GM18511 (cell line): ENCODE measurements around the gene GAS2L3.
"Not testable (repeated sequence)": the region's sequence is repeated elsewhere in the genome, so short reads cannot be mapped to it uniquely, and the experiment has no call there.

Source experiments
- ATAC-seq: cut with Tn5 transposase; IDR thresholded peaks from one replicate; pipeline ENCODE4 v1.9.1; 2021; ENCODE audit warnings: mild to moderate bottlenecking, moderate library complexity; ENCODE audit not compliant: unreplicated experiment

The GAS2L3 gene

DNA sequence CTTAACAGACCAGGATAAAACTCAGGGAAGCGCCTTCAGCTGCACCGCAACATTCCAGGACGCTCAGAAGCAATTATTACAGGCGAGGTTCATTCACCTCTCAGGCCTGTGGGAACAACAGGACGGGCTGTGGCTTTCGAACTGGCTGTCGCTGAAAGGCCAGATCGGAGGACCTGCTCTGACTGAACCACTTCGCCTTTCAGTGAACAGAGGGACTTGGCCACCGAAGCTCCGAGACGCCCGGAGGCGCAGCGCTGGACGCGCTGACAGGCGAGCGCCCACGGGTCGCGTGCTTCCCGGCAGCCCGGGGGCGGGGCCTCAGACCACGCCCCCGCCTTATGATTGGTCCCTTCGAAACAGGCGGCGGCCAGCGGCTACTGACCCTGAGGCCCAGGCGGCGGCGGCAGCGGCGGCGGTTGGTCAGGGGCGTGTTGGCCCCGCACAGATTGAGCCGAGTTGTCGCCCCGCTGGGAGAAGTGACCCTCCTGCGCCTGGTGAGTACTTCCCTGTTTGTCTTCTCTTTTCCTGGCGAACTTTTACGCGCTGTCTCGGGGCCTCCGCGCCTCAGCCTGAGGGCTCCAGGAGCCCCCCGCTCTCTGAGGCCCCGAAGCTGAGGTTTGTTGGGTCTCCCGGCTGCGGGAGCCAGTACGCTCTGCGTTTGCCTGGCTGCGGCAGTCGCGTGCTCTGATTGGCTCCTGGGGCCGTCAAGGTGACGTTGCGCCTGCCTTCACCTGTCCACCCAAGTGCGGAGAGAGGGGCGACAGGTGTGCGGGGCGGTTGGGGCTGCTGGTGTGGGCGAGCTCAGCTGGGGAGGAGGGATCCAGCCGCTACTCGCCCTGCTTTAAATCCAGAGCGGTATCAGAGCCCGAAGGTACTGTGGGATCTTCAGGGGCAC is at the start of gene GAS2L3:
TSS of gene GAS2L3 (plus strand) at position 393 of the 895 bp plus-strand sequence. CDS start 21,221 bp downstream, outside the sequence.
- peak; percentile 96 for ATAC-seq

GRCh38 chr12:100528034-100528433 is 45.5 kb upstream of the GAS2L3 start:
- ATAC-seq = no peak

DNA sequence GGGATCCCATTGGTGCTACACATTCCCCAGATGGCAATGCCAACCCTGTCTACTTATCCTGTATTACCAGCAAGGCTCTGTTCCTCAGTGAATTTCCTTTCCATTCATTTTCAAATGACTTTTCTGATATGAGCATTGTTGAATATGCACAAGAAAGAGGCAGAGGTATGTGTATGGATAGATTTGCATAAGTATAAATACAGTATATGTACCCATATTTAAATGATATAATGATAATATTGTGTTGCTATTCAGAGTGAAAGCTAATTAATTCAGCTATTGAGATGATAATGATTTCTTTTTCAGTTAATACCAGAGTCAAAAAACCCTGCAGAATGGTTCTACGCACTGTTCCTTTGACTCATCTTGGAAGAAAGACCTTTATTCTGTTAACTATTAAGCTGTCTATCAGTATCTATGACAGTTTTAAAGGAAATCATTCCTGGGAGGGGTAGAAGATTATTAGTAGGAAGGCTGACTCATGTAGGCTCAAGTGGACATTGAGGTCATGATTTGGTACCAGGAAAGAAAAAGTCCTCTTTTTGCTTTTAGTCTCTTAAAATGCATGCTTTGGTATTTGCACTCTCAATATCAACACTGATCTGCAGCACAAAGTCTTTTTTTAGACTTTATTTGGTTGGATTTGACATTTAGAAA is 44.9 kb upstream of the GAS2L3 start:
- ATAC-seq = no peak

DNA sequence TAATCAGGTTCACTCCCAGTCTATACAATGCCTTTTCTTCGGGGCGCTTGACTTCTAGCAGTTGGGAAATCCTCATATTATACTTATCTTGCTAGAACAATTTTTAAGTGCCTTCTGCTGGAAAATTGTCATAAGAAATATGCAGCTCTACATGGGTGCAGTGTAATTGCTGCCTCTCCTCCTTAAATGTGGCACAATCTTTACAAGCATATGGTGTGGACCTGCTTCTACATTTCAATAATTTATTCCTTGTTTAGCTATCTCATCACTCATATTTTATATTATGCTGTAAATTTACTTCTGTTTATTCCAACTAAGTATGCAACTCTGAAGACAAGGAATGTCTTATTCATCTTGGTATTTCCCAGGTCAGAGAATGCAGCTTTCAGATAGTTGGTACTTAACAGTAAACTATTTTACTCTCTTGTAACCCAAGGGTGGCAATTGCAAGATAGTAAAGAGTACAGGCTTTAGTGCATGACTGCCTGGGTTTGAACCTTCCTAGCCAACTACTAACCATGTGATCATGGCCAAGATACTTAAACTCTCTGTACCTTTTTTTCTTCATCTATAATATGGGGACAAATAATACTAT is 43.6 kb upstream of the GAS2L3 start:
- ATAC-seq = no peak

DNA sequence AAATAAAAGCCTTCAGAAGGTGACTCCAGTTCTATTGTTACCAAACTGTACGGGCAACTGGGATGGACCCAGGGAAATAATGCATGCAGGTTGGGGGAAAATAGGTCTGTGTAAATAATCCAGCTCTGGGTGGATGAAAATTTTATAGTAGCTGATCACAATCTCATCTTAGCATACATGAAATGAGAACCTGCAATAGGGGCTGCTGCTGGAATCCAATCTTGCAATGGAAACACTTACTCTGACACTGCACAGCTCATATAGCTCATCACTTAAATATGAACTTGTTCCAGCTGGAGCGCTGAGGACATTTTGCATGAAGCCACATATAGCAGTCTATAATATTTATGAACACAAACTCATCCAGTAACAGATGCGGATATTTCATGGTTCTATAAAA is 40.1 kb upstream of the GAS2L3 start:
- ATAC-seq = no peak

GRCh38 chr12:100534625-100535227 is 38.8 kb upstream of the GAS2L3 start:
- no peak for ATAC-seq

DNA sequence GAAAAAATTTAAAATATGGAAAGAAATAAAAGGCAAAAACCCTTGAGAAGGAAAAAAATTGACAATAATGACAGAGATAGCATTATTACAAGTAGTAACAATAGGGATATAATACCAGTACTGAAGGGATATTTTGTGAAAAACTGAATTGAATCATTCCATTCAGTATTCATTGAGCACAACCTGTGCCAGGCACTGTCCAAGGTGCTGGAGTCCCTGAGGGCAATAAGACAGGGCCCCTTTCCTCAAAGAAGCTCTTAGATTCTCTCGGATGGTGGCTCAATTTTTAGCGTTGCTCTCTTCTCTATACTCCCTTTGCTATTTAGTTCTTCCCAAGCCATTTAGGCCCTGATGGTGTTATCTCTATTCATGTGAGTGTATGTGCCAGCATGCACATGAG is 34.3 kb upstream of the GAS2L3 start:
- no peak for ATAC-seq

DNA sequence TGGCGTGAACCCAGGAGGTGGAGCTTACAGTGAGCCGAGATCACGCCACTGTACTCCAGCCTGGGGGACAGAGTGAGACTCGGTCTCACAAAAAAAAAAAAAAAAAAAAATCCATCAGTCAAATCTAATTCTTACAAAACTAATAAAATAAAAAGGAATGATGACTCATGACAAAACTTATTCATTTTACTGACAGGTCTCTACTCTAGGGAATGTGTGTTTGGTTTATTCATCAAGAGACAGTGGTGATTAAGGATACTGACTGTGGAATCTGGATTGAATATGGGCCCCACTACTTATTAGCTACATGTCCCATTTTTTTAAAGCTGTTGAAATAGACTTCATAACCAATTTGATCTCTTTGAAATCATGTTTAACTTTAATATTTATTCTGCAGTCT is 29.3 kb upstream of the GAS2L3 start:
- no peak for ATAC-seq

- ATAC-seq = no peak
These were observed 28.4 kb upstream of the GAS2L3 start for GRCh38 chr12:100545092-100545491.

- ATAC-seq = no peak
These were observed 19.5 kb upstream of the GAS2L3 start for GRCh38 chr12:100553936-100554335.

DNA sequence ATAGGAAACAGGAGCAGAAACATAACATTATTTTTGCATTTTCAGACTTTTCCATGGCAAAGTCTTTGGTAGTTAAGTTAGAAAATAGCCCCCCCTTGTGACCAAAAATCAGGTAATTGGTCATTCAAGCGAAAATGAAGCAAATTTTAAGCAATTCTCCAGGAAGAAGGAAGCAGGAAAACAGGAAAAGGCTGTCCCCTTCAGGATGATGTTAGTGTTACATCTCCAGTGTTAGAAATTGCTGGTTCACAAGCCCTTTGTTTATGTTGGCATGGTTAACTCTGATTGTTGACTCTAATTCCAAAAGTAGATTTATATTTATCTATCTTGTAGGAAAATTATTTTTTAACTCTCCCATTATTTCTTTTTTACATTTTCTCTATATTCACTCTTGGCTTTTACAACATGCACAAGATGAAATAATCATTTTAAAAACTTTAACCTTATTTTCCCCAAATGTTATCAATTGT is 18.8 kb upstream of the GAS2L3 start:
- ATAC-seq = no peak

DNA sequence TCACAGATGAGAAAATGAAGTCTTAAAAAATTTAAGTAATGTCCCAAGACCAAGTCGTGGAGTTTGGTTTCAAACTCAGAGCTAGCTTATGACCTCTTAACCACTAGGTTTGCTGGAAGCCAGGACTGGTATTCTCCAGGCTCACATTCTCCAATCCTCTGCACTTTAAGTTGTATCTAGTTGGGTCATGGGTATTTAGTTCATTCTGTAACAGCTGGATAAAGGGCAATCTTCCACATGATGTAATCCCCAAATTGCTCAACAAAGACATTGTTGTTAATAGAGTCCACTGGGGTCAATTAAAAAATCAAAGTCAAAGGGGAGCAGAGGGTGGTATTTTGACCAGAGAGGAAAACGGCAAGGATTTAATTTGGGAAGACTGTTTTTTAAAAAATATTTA is 17.8 kb upstream of the GAS2L3 start:
- no peak for ATAC-seq

- no peak for ATAC-seq
These were observed 16.1 kb upstream of the GAS2L3 start for GRCh38 chr12:100557357-100557756.

DNA sequence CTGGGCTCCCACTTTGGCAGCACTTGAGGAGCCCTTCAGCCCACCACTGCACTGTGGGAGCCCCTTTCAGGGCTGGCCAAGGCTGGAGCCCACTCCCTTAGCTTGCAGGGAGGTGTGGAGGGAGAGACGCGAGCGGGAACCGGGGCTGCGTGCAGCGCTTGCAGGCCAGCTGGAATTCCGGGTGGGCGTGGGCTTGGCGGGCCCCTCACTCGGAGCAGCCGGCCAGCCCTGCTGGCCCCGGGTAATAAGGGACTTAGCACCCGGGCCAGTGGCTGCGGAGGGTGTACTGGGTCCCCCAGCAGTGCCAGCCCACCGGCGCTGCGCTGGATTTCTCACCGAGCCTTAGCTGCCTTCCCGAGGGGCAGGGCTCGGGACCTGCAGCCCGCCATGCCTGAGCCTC is 14.2 kb upstream of the GAS2L3 start:
- not testable (repeated sequence) for ATAC-seq

GRCh38 chr12:100564090-100564489 is 9.4 kb upstream of the GAS2L3 start:
- no peak for ATAC-seq

- ATAC-seq = no peak
These were observed 8.5 kb upstream of the GAS2L3 start for GRCh38 chr12:100564905-100565467.

- no peak for ATAC-seq
These were observed 7.4 kb upstream of the GAS2L3 start for GRCh38 chr12:100565987-100566545.

DNA sequence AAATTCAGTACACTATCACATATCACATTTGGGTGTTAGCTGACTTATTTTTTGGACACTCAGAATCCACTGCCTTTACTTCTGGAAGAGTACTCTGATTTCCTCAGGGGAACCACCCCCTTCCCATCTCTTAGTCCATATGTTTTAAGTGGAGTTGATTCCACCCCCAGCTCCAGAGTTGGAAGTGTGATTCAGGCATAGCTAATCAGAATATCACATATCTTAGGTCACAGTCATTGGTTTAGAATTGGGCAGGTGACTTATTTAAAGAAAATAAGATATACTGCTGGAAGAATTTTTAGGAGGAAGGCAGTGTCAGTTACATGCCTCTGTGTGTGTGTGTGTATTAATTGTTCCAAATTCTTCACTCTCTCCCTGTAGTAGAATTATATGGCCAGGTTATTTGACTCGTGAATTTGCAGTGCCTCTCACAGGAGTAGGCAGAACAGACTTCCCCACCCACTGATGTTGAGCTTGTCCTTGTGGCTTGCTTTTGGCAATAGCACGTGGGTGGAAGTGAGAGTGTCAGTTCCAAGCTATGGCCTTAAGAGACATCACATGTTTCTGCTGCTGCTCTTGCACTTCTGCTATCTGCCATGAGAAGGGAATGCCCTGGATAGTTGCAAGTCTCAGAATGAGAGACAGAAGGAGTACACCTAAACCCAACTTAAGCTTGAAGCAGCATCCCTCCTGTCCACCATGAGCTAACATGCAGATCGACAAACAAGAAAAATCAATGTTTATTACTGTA is 6.4 kb upstream of the GAS2L3 start:
- ATAC-seq = peak; percentile 97

DNA sequence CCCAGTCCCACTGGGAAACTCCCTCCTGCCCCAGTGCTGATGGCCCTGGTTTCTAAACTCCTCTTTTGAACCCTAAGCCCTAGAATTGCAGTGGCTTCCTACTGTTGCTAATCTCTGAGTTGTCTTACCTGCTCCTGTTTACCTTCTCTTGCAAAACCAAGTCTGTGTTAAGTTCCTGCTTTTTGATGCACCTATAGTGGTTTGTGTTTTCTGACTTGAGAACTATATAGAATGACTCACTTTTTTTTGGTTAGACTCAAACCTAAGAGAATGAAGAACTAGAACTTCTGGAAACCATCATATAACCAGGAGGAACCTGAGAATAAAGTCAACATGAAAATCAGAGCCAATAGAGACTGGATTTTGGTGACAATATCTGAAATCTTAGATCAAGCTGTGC is 5.5 kb upstream of the GAS2L3 start:
- peak; percentile 23 for ATAC-seq

DNA sequence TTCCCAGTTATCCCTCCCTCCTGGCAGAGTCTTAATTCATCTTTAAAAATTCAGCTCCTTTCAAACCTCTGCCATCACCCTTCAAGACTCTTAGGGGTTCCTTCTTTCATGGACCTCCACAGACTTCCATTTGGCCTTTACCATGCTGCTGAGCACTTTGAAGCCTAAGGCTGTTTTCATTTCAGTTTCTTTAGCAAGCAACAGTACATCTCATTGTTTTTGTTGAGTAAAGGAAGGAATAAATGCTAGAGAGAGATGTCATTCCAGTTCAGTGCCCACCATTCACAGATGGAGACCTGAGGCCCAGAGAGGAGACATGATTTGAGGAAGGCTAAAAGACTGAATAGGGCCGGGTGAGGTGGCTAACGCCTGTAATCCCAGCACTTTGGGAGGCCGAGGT is 1.3 kb upstream of the GAS2L3 start:
- no peak for ATAC-seq
